HG03439 (cell line): ENCODE data around the gene HTR3A.
"Not testable (repeated sequence)": the region's sequence is repeated elsewhere in the genome, so short reads cannot be mapped to it uniquely, and the experiment has no call there.

Source experiments
- ATAC-seq: cut with Tn5 transposase; IDR thresholded peaks from one replicate; pipeline ENCODE4 v1.9.1; 2021; ENCODE audit warnings: mild to moderate bottlenecking, moderate library complexity; ENCODE audit not compliant: unreplicated experiment

HTR3A gene

GRCh38 chr11:113974741-113975470 lies at the start of gene HTR3A:
HTR3A (plus strand) TSS chr11:113975108; CDS start chr11:113975326, 218 bp downstream.
- no peak for ATAC-seq

- no peak for ATAC-seq
Observed at GRCh38 chr11:113926273-113927197, 48.4 kb upstream of the HTR3A start.

- no peak for ATAC-seq
Observed at GRCh38 chr11:113928311-113928710, 46.6 kb upstream of the HTR3A start.

- ATAC-seq: no peak
Observed at GRCh38 chr11:113932788-113933187, 42.1 kb upstream of the HTR3A start.

- ATAC-seq: not testable (repeated sequence)
Observed at GRCh38 chr11:113934193-113934592, 40.7 kb upstream of the HTR3A start.

GRCh38 chr11:113934761-113935160 lies 40.1 kb upstream of the HTR3A start:
- ATAC-seq: no peak

- no peak for ATAC-seq
Observed at GRCh38 chr11:113935858-113936257, 39.0 kb upstream of the HTR3A start.

- ATAC-seq: no peak
Observed at GRCh38 chr11:113937918-113938317, 37.0 kb upstream of the HTR3A start.

- no peak for ATAC-seq
Observed at GRCh38 chr11:113942256-113942655, 32.7 kb upstream of the HTR3A start.

- ATAC-seq: not testable (repeated sequence)
Observed at GRCh38 chr11:113946162-113946561, 28.7 kb upstream of the HTR3A start.

GRCh38 chr11:113947994-113948393 lies 26.9 kb upstream of the HTR3A start:
- no peak for ATAC-seq

- ATAC-seq: no peak
Observed at GRCh38 chr11:113949891-113950290, 25.0 kb upstream of the HTR3A start.

GRCh38 chr11:113951537-113951936 lies 23.4 kb upstream of the HTR3A start:
- ATAC-seq: no peak

GRCh38 chr11:113952070-113952469 lies 22.8 kb upstream of the HTR3A start:
- ATAC-seq: no peak

- ATAC-seq: no peak
Observed at GRCh38 chr11:113952588-113952987, 22.3 kb upstream of the HTR3A start.

GRCh38 chr11:113954235-113954634 lies 20.7 kb upstream of the HTR3A start:
- no peak for ATAC-seq

GRCh38 chr11:113956986-113957385 lies 17.9 kb upstream of the HTR3A start:
- no peak for ATAC-seq

GRCh38 chr11:113960702-113961330 lies 14.1 kb upstream of the HTR3A start:
- no peak for ATAC-seq

GRCh38 chr11:113967361-113967760 lies 7.5 kb upstream of the HTR3A start:
- no peak for ATAC-seq

- no peak for ATAC-seq
Observed at GRCh38 chr11:113971506-113972195, 3.3 kb upstream of the HTR3A start.

GRCh38 chr11:113977071-113977490 lies 2.2 kb downstream of the HTR3A start:
- no peak for ATAC-seq
